CD4-positive, alpha-beta memory T cell (primary cell): Measurements from ENCODE around the gene PCGF3. TPM values are rescaled to one million over a fixed set of nuclear protein-coding genes. Genes with fewer than 3 reads are reported as not detected.

Experiments used
- CTCF ChIA-PET: fragments of 350-600 bp; sonication (Branson Sonifier 250); formaldehyde crosslinking; loops from one replicate; lab custom pipeline; 2021; ENCODE audit warnings: inconsistent platforms; ENCODE audit not compliant: partially characterized antibody; lab: Charles Lee
- POLR2A ChIA-PET: fragments of 350-600 bp; sonication (Branson Sonifier 250); formaldehyde crosslinking; loops from one replicate; lab custom pipeline; 2021; ENCODE audit not compliant: partially characterized antibody; lab: Charles Lee
- DNase-seq, 5 donors: peaks; one replicate each; pipeline versions ENCODE4 v3.0.0 to v3.0.0-alpha.2; 2020 to 2022; ENCODE audit warnings: mixed read lengths in 1 of 5
- H3K27ac ChIP-seq: one replicate; pipeline ENCODE4 v1.7.0; 2013; ENCODE audit warnings: low read depth, low read length
- H3K27me3 ChIP-seq: 2 replicates; pipeline ENCODE4 v1.7.0; 2013; ENCODE audit warnings: mild to moderate bottlenecking, low read length, moderate library complexity; ENCODE audit not compliant: insufficient read depth
- H3K36me3 ChIP-seq: 2 replicates; pipeline ENCODE4 v1.7.0; 2013; ENCODE audit warnings: mild to moderate bottlenecking, low read length, moderate library complexity; ENCODE audit not compliant: insufficient read depth
- H3K4me1 ChIP-seq: 2 replicates; pipeline ENCODE4 v1.7.0; 2013; ENCODE audit warnings: mild to moderate bottlenecking, low read length, moderate library complexity; ENCODE audit not compliant: insufficient read depth
- H3K4me3 ChIP-seq, 2 donors: one replicate each; pipeline ENCODE4 v1.7.0; 2013; ENCODE audit warnings: low read length in 2 of 2, mild to moderate bottlenecking in 1 of 2
- H3K9me3 ChIP-seq, 2 donors: one replicate each; pipeline ENCODE4 v1.7.0; 2013; ENCODE audit warnings: low read length in 2 of 2, control low read depth in 1 of 2; ENCODE audit not compliant: control insufficient read depth in 1 of 2
- H3K27ac Mint-ChIP-seq, 7 donors: one replicate each; pipeline ENCODE4 v1.8.0; 2020 to 2021; ENCODE audit warnings: mixed read lengths in 7 of 7, mild to moderate bottlenecking in 6 of 7, inconsistent platforms in 3 of 7, moderate library complexity in 3 of 7
- H3K27me3 Mint-ChIP-seq, 2 donors: one replicate each; pipeline ENCODE4 v1.8.0; 2020 to 2021; ENCODE audit warnings: mixed read lengths in 2 of 2
- H3K36me3 Mint-ChIP-seq, 2 donors: one replicate each; pipeline ENCODE4 v1.8.0; 2020 to 2021; ENCODE audit warnings: mixed read lengths in 2 of 2, inconsistent platforms in 1 of 2, mild to moderate bottlenecking in 1 of 2
- H3K4me1 Mint-ChIP-seq, 4 donors: one replicate each; pipeline ENCODE4 v1.8.0; 2020 to 2021; ENCODE audit warnings: mixed read lengths in 4 of 4, mild to moderate bottlenecking in 1 of 4
- H3K4me3 Mint-ChIP-seq, 8 donors: one replicate each; pipeline ENCODE4 v1.8.0; 2020 to 2021; ENCODE audit warnings: mixed read lengths in 8 of 8, mild to moderate bottlenecking in 7 of 8, moderate library complexity in 6 of 8, inconsistent platforms in 3 of 8
- H3K9me3 Mint-ChIP-seq, 8 donors: one replicate each; pipeline ENCODE4 v1.8.0; 2020 to 2021; ENCODE audit warnings: mixed read lengths in 8 of 8, mild to moderate bottlenecking in 5 of 8, inconsistent platforms in 3 of 8, moderate library complexity in 1 of 8
- intact Hi-C: fragments of 100-400 bp; cut with micrococcal nuclease; formaldehyde crosslinking; loops from one replicate; pipeline ENCODE4 v1.15.1; 2023
- polyA plus RNA-seq, 2 donors: library from polyadenylated mRNA; unstranded; fragments of 300-500 nt; fragmentation: Illumina TruSeq; gene quantifications; one replicate each; pipeline ENCODE4 v1.2.3, GENCODE V29; 2021
- total RNA-seq, 2 experiments: library from RNA; stranded (reverse); gene quantifications; one replicate each; pipeline ENCODE4 v1.2.3, GENCODE V29; 2021

Gene PCGF3
- total and polyA plus RNA-seq, 4 experiments from 2014 or later = 2.9 to 73.8 (median 35.6) TPM

GRCh38 chr4:675980-676870, 29.4 kb upstream of the PCGF3 start:
- DNase-seq = peak in 1 of 5 donors; percentile 37
- intact Hi-C loops = no loop called here
- ChIA-PET POLR2A (interaction anchor here (0.5 to 4.4 kb wide), 3 partner anchors 12 to 209 kb away, joined by 3 to 57 read pairs (median 4); no protein-coding TSS in a partner anchor), CTCF (no interaction called here)
- no peaks in the 10 kb centered on the region for H3K9me3 ChIP-seq
- peaks cover 12% of the 10 kb centered on the region for H3K36me3 ChIP-seq
- H3K27ac ChIP-seq = no peak overlapping the region
- no peaks in the 10 kb centered on the region for H3K27me3 ChIP-seq
- peak overlapping the region in 6 of 7 donors; percentile 6 to 89 (median 46) for H3K27ac Mint-ChIP-seq
- peaks cover 5 to 13% of the 10 kb centered on the region in 2 donors for H3K36me3 Mint-ChIP-seq
- H3K4me3 Mint-ChIP-seq = peak overlapping the region in 5 of 8 donors; percentile 8 to 92 (median 67)
- H3K9me3 Mint-ChIP-seq = no peaks in the 10 kb centered on the region
- H3K4me1 Mint-ChIP-seq = peaks cover 2 to 27% (median 16%) of the 10 kb centered on the region in 4 donors
- H3K4me1 ChIP-seq = peaks cover 28% of the 10 kb centered on the region
- no peaks in the 10 kb centered on the region for H3K27me3 Mint-ChIP-seq
- no peak overlapping the region for H3K4me3 ChIP-seq

GRCh38 chr4:676871-677235, 28.8 kb upstream of the PCGF3 start:
- DNase-seq = peak in 1 of 5 donors; percentile 16
- no peaks in the 10 kb centered on the region for H3K27me3 ChIP-seq
- CTCF ChIA-PET = no interaction called here
- no peak overlapping the region for H3K27ac ChIP-seq
- Mint-ChIP-seq H3K4me3 (peak overlapping the region in 2 of 8 donors; percentile 35 to 44), H3K36me3 (peaks cover 5 to 13% of the 10 kb centered on the region in 2 donors), H3K27ac (peak overlapping the region in 2 of 7 donors; percentile 32 to 33), H3K4me1 (peaks cover 2 to 27% (median 16%) of the 10 kb centered on the region in 4 donors), H3K27me3 (no peaks in the 10 kb centered on the region), H3K9me3 (no peaks in the 10 kb centered on the region)
- H3K9me3 ChIP-seq = no peaks in the 10 kb centered on the region
- peaks cover 7% of the 10 kb centered on the region for H3K36me3 ChIP-seq
- no peak overlapping the region for H3K4me3 ChIP-seq
- H3K4me1 ChIP-seq = peaks cover 28% of the 10 kb centered on the region
- POLR2A ChIA-PET = no interaction called here
- intact Hi-C loops = no loop called here

GRCh38 chr4:677431-678293, 28.0 kb upstream of the PCGF3 start:
- Histone ChIP-seq H3K27ac (no peak overlapping the region), H3K4me1 (peaks cover 28% of the 10 kb centered on the region), H3K36me3 (no peaks in the 10 kb centered on the region), H3K9me3 (no peaks in the 10 kb centered on the region), H3K4me3 (no peak overlapping the region), H3K27me3 (no peaks in the 10 kb centered on the region)
- DNase-seq = peak in 2 of 5 donors; percentile 33 to 48
- H3K27ac Mint-ChIP-seq = peak overlapping the region in 5 of 7 donors; percentile 23 to 75 (median 33)
- POLR2A ChIA-PET = no interaction called here
- CTCF ChIA-PET = no interaction called here
- H3K9me3 Mint-ChIP-seq = no peaks in the 10 kb centered on the region
- intact Hi-C loops = no loop called here
- peaks cover 2 to 27% (median 17%) of the 10 kb centered on the region in 4 donors for H3K4me1 Mint-ChIP-seq
- peak overlapping the region in 3 of 8 donors; percentile 36 to 39 (median 36) for H3K4me3 Mint-ChIP-seq
- H3K27me3 Mint-ChIP-seq = no peaks in the 10 kb centered on the region
- H3K36me3 Mint-ChIP-seq = peaks cover 5 to 9% of the 10 kb centered on the region in 2 donors

GRCh38 chr4:678331-679103, 27.1 kb upstream of the PCGF3 start:
- POLR2A ChIA-PET = interaction anchor here (0.5 kb wide), 1 partner anchor 1351 kb away, joined by 3 read pairs; no protein-coding TSS in a partner anchor
- intact Hi-C loops = no loop called here

GRCh38 chr4:679104-679481, 26.5 kb upstream of the PCGF3 start:
- ChIA-PET CTCF (no interaction called here), POLR2A (interaction anchor here (0.5 kb wide), 1 partner anchor 1351 kb away, joined by 3 read pairs; no protein-coding TSS in a partner anchor)
- no peak overlapping the region for H3K4me3 Mint-ChIP-seq
- Histone ChIP-seq H3K36me3 (no peaks in the 10 kb centered on the region), H3K9me3 (no peaks in the 10 kb centered on the region), H3K4me3 (no peak overlapping the region), H3K27me3 (no peaks in the 10 kb centered on the region), H3K27ac (no peak overlapping the region), H3K4me1 (peaks cover 21% of the 10 kb centered on the region)
- intact Hi-C loops = no loop called here
- H3K4me1 Mint-ChIP-seq = peaks cover 2 to 25% (median 10%) of the 10 kb centered on the region in 4 donors
- no peaks in the 10 kb centered on the region for H3K9me3 Mint-ChIP-seq
- peak overlapping the region in 1 of 7 donors; percentile 21 for H3K27ac Mint-ChIP-seq
- peak in 1 of 5 donors; percentile 20 for DNase-seq
- peaks cover 0 to 2% of the 10 kb centered on the region in 2 donors for H3K36me3 Mint-ChIP-seq
- H3K27me3 Mint-ChIP-seq = no peaks in the 10 kb centered on the region

More at GRCh38 chr4:678331-679103, 27.1 kb upstream of the PCGF3 start:
- Histone ChIP-seq H3K36me3 (no peaks in the 10 kb centered on the region), H3K4me1 (peaks cover 23% of the 10 kb centered on the region), H3K9me3 (no peaks in the 10 kb centered on the region), H3K27ac (no peak overlapping the region), H3K27me3 (no peaks in the 10 kb centered on the region), H3K4me3 (no peak overlapping the region)
- Mint-ChIP-seq H3K27me3 (no peaks in the 10 kb centered on the region), H3K4me1 (peaks cover 2 to 25% (median 11%) of the 10 kb centered on the region in 4 donors), H3K4me3 (peak overlapping the region in 1 of 8 donors; percentile 39), H3K36me3 (peaks cover 0 to 3% of the 10 kb centered on the region in 2 donors), H3K27ac (peak overlapping the region in 1 of 7 donors; percentile 33), H3K9me3 (no peaks in the 10 kb centered on the region)
- CTCF ChIA-PET = no interaction called here
- no peak for DNase-seq

- intact Hi-C loops = no loop called here
- H3K27me3 Mint-ChIP-seq = no peaks in the 10 kb centered on the region
- H3K4me3 Mint-ChIP-seq = peak overlapping the region in 2 of 8 donors; percentile 12 to 30
- H3K27ac Mint-ChIP-seq = peak overlapping the region in 1 of 7 donors; percentile 56
- no peaks in the 10 kb centered on the region for H3K27me3 ChIP-seq
- DNase-seq = peak in 1 of 5 donors; percentile 35
- ChIA-PET POLR2A (interaction anchor here (0.8 to 1.6 kb wide), 3 partner anchors 13 to 1177 kb away, joined by 3 to 5 read pairs (median 3); partner anchors contain the start of genes GAK and TMEM175), CTCF (no interaction called here)
- H3K27ac ChIP-seq = no peak overlapping the region
- H3K9me3 ChIP-seq = no peaks in the 10 kb centered on the region
- H3K4me3 ChIP-seq = no peak overlapping the region
- peaks cover 2 to 25% (median 8%) of the 10 kb centered on the region in 4 donors for H3K4me1 Mint-ChIP-seq
- no peaks in the 10 kb centered on the region for H3K36me3 Mint-ChIP-seq
- H3K36me3 ChIP-seq = no peaks in the 10 kb centered on the region
- peaks cover 21% of the 10 kb centered on the region for H3K4me1 ChIP-seq
- no peaks in the 10 kb centered on the region for H3K9me3 Mint-ChIP-seq
Measured at GRCh38 chr4:679629-680028, 26.0 kb upstream of the PCGF3 start.
